HCT116 (cell line): Measurements from ENCODE around the gene AOC2.

ENCODE experiments used
- CBX3 ChIP-seq: IDR thresholded peaks from 2 replicates; pipeline ENCODE4 v1.6.1; 2012; ENCODE audit warnings: low read depth
- CTCF ChIP-seq, 3 experiments: fragments of 200-600 bp in 1 of 3; sonication (generic) in 1 of 3; IDR thresholded peaks in 2 of 3; conservative IDR thresholded peaks in 1 of 3; 2 replicates each; pipeline ENCODE4 v1.5.1; 2012 to 2017; ENCODE audit warnings: low read depth in 2 of 3, low read length in 2 of 3, antibody characterized with exemption in 1 of 3, borderline replicate concordance in 1 of 3, control low read depth in 1 of 3, mild to moderate bottlenecking in 1 of 3, mixed read lengths in 1 of 3, mixed run types in 1 of 3, moderate library complexity in 1 of 3; ENCODE audit not compliant: insufficient read depth in 1 of 3
- ELF1 ChIP-seq: IDR thresholded peaks from 2 replicates; pipeline ENCODE4 v1.6.1; 2012; ENCODE audit warnings: low read depth, borderline replicate concordance
- EZH2 ChIP-seq: fragments of 200-600 bp; sonication (generic); IDR thresholded peaks from 2 replicates; pipeline ENCODE4 v1.6.1; 2017; ENCODE audit warnings: antibody characterized with exemption, mixed run types
- EZH2phosphoT487 ChIP-seq: fragments of 200-600 bp; IDR thresholded peaks from 2 replicates; pipeline ENCODE4 v1.6.1; 2018; ENCODE audit warnings: antibody characterized with exemption, borderline replicate concordance
- POLR2A ChIP-seq: IDR thresholded peaks from 2 replicates; pipeline ENCODE4 v1.7.0; 2011; ENCODE audit warnings: borderline replicate concordance; ENCODE audit not compliant: insufficient read depth, insufficient read length; ENCODE audit errors: extremely low read depth
- POLR2AphosphoS5 ChIP-seq: IDR thresholded peaks from 2 replicates; pipeline ENCODE4 v1.6.1; 2011; ENCODE audit warnings: mild to moderate bottlenecking, low read depth, low read length, moderate library complexity
- TF ChIP-seq, protein P1 (sequence below): IDR thresholded peaks from 2 replicates; pipeline ENCODE4 v1.6.1; 2012

GRCh38 chr17:42817866-42818265 is 26.5 kb upstream of the AOC2 start:
- TF ChIP-seq EZH2phosphoT487 (no peak), ELF1 (no peak), CTCF (IDR thresholded peaks at IDR 0.05 in 2 of 3, conservative IDR thresholded peaks at IDR 0.05 in 1 of 3; ENCODE audit: borderline replicate concordance in 1 of 3, insufficient read depth in 1 of 3, low read depth in 2 of 3, low read length in 2 of 3) (no peak), EZH2 (no peak), CBX3 (no peak), POLR2A (no peak), POLR2AphosphoS5 (no peak)
- TF ChIP-seq, protein P1, sequence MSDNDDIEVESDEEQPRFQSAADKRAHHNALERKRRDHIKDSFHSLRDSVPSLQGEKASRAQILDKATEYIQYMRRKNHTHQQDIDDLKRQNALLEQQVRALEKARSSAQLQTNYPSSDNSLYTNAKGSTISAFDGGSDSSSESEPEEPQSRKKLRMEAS: no peak
